Sigmoid colon (tissue), 4 donors: Measurements from ENCODE around the gene NOL8.

Experiments
- EP300 ChIP-seq, 4 donors: sonication (generic); formaldehyde crosslinking; IDR thresholded peaks; one replicate each; pipeline ENCODE4 v1.6.1; 2017; ENCODE audit warnings: antibody characterized with exemption in 4 of 4
- POLR2A ChIP-seq, 2 donors: fragments of 450-650 bp; IDR thresholded peaks; one replicate each; pipeline ENCODE4 v1.6.1; 2016; ENCODE audit warnings: antibody characterized with exemption in 2 of 2, mild to moderate bottlenecking in 2 of 2, moderate library complexity in 2 of 2
- TF ChIP-seq, protein P1 (sequence below), 4 experiments: fragments of 450-650 bp in 3 of 4; fragments of 200-600 bp in 1 of 4; IDR thresholded peaks; one replicate each; pipeline ENCODE4 v1.5.1; 2016 to 2019; ENCODE audit warnings: antibody characterized with exemption in 4 of 4, mild to moderate bottlenecking in 3 of 4, moderate library complexity in 2 of 4

DNA sequence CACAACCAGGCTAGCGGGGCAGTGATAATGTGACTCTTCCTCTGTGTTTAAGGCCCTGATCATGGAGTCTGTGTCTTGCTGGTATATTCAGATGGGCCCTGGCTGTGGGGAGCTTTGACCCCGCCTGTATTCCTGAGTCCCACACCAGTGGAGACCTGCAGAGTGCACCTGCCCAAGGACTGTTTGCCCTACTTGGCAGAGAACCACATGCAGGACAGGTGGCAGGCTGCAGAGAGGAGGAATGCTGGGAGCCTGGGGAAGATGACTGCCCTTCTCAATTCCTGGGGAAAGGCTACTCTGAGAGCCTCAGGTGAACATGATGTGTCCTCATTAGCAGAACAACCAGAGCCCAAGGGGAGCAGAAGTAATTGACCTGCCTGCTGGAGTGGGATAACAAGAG lies 67.8 kb downstream of the NOL8 start:
- TF ChIP-seq, protein P1, sequence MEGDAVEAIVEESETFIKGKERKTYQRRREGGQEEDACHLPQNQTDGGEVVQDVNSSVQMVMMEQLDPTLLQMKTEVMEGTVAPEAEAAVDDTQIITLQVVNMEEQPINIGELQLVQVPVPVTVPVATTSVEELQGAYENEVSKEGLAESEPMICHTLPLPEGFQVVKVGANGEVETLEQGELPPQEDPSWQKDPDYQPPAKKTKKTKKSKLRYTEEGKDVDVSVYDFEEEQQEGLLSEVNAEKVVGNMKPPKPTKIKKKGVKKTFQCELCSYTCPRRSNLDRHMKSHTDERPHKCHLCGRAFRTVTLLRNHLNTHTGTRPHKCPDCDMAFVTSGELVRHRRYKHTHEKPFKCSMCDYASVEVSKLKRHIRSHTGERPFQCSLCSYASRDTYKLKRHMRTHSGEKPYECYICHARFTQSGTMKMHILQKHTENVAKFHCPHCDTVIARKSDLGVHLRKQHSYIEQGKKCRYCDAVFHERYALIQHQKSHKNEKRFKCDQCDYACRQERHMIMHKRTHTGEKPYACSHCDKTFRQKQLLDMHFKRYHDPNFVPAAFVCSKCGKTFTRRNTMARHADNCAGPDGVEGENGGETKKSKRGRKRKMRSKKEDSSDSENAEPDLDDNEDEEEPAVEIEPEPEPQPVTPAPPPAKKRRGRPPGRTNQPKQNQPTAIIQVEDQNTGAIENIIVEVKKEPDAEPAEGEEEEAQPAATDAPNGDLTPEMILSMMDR (IDR thresholded peaks at IDR 0.05) = no peak
- TF ChIP-seq EP300 (IDR thresholded peaks at IDR 0.05) (no peak), POLR2A (IDR thresholded peaks at IDR 0.05) (no peak)
